ENCODE data around the gene TNRC6B. TPM values are rescaled to one million over a fixed set of nuclear protein-coding genes. Genes with fewer than 3 reads are reported as not detected.
"Not testable (repeated sequence)": the region's sequence is repeated elsewhere in the genome, so short reads cannot be mapped to it uniquely, and the experiment has no call there.

TNRC6B gene
- total and polyA plus RNA-seq, 5 donors from 2014 or later: 50.6 to 144 (median 72.6) TPM

DNA sequence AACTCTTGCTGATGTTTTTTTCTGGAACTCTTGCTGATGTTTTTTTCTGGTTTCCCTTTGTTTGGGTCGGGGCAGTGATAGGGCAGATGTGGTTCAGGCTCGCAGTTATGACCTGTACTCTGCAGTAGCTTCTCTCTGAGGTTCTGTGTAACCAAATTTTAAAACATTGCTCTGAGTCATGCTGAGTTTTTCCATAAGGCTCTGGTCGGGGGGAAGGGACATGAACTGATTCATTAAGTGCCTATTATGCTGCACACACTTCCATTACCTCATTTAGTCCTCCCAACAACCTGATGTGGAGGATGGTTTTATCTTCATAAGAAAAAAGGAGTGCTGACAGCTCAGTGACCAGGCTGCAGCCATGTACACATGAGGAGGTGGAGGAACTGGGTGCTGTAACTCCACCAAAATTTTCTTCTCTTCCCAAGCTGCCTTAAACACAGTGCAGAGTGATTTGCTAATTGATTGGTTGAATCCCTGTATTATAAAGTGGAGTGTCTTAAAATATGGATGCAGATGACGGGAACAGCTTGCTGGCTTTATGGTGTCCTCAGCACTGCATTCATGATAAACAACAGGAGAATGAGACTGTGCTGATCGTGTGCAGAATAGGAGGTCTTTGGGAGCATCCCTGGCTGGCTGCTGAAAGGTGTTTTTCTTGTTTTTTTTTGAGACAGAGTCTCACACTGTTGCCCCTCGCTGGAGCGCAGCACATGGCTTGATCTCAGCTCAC is 19.1 kb downstream of the TNRC6B start:
- ATAC-seq (ENCODE audit: low read depth in 2 of 2): peak in 1 of 2 donors; percentile 49
- H3K4me3 ChIP-seq (ENCODE audit: low read depth, low read length): no peak overlapping the region
- peaks cover 3% of the 10 kb centered on the region for H3K36me3 ChIP-seq (ENCODE audit: control insufficient read depth, insufficient read depth, low read length)
- no peaks in the 10 kb centered on the region for H3K27me3 Mint-ChIP-seq
- peaks cover 46% of the 10 kb centered on the region for H3K4me1 ChIP-seq (ENCODE audit: control insufficient read depth, insufficient read depth, low read length, poor library complexity, severe bottlenecking)
- peaks cover 8% of the 10 kb centered on the region for H3K36me3 Mint-ChIP-seq
- H3K9me3 Mint-ChIP-seq: no peaks in the 10 kb centered on the region
- peaks cover 44 to 76% (median 64%) of the 10 kb centered on the region in 4 donors for H3K4me1 Mint-ChIP-seq
- H3K27ac Mint-ChIP-seq: peak overlapping the region; percentile 51 to 87 (median 71)
- DNase-seq: no peak
- no peak overlapping the region for H3K27ac ChIP-seq (ENCODE audit: insufficient read depth, low read length, poor library complexity, severe bottlenecking)
- H3K4me3 Mint-ChIP-seq: peak overlapping the region in 2 of 4 donors; percentile 2 to 54
- H3K9me3 ChIP-seq (ENCODE audit: control insufficient read depth in 2 of 2, low read length in 2 of 2): no peaks in the 10 kb centered on the region
- no peaks in the 10 kb centered on the region for H3K27me3 ChIP-seq (ENCODE audit: control insufficient read depth, insufficient read depth, low read length)

- peak overlapping the region in 2 of 3 donors; percentile 48 to 87 for H3K27ac Mint-ChIP-seq
- H3K4me1 Mint-ChIP-seq: peaks cover 44 to 79% (median 67%) of the 10 kb centered on the region in 4 donors
- not testable (repeated sequence) for H3K27ac ChIP-seq (ENCODE audit: insufficient read depth, low read length, poor library complexity, severe bottlenecking); H3K36me3 ChIP-seq (ENCODE audit: control insufficient read depth, insufficient read depth, low read length); ATAC-seq (ENCODE audit: low read depth in 2 of 2); H3K27me3 Mint-ChIP-seq; H3K36me3 Mint-ChIP-seq; H3K4me3 Mint-ChIP-seq; H3K4me3 ChIP-seq (ENCODE audit: low read depth, low read length); H3K9me3 ChIP-seq (ENCODE audit: control insufficient read depth in 2 of 2, low read length in 2 of 2); H3K27me3 ChIP-seq (ENCODE audit: control insufficient read depth, insufficient read depth, low read length); DNase-seq; H3K9me3 Mint-ChIP-seq
- peaks cover 46% of the 10 kb centered on the region for H3K4me1 ChIP-seq (ENCODE audit: control insufficient read depth, insufficient read depth, low read length, poor library complexity, severe bottlenecking)
These were observed 19.7 kb downstream of the TNRC6B start for GRCh38 chr22:40197421-40197820.

- Histone ChIP-seq H3K27ac (ENCODE audit: insufficient read depth, low read length, poor library complexity, severe bottlenecking) (no peak overlapping the region), H3K4me1 (ENCODE audit: control insufficient read depth, insufficient read depth, low read length, poor library complexity, severe bottlenecking) (peaks cover 47% of the 10 kb centered on the region), H3K9me3 (ENCODE audit: control insufficient read depth in 2 of 2, low read length in 2 of 2) (no peaks in the 10 kb centered on the region), H3K4me3 (ENCODE audit: low read depth, low read length) (no peak overlapping the region), H3K36me3 (ENCODE audit: control insufficient read depth, insufficient read depth, low read length) (peaks cover 3% of the 10 kb centered on the region), H3K27me3 (ENCODE audit: control insufficient read depth, insufficient read depth, low read length) (no peaks in the 10 kb centered on the region)
- Mint-ChIP-seq H3K4me3 (no peak overlapping the region), H3K27me3 (no peaks in the 10 kb centered on the region), H3K27ac (peak overlapping the region in 2 of 3 donors; percentile 13 to 79), H3K36me3 (peaks cover 3% of the 10 kb centered on the region), H3K4me1 (peaks cover 38 to 78% (median 66%) of the 10 kb centered on the region in 4 donors), H3K9me3 (no peaks in the 10 kb centered on the region)
- ATAC-seq (ENCODE audit: low read depth in 2 of 2) (no peak), DNase-seq (no peak)
These were observed 21.0 kb downstream of the TNRC6B start for GRCh38 chr22:40198733-40199132.

DNA sequence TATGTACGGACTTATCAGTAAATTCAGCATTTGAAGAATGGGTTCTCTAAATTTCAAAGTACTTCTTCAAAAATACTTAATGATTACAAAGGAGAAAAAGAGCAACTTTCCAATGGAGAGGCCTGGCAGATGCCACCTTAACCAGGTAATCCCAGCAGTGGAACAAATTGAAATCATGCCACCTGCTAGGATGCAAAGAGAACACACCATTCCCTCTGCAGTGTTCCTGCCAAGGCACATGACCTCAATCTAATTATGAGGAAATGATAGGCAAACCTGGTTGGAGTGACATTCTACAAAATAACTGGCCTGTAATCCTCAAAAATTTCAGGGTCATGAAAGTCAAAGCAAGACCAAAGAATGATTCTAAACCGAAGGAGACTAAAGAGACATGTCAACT is 21.5 kb downstream of the TNRC6B start:
- Histone ChIP-seq H3K27ac (ENCODE audit: insufficient read depth, low read length, poor library complexity, severe bottlenecking) (no peak overlapping the region), H3K27me3 (ENCODE audit: control insufficient read depth, insufficient read depth, low read length) (no peaks in the 10 kb centered on the region), H3K9me3 (ENCODE audit: control insufficient read depth in 2 of 2, low read length in 2 of 2) (no peaks in the 10 kb centered on the region), H3K36me3 (ENCODE audit: control insufficient read depth, insufficient read depth, low read length) (peaks cover 3% of the 10 kb centered on the region), H3K4me3 (ENCODE audit: low read depth, low read length) (no peak overlapping the region), H3K4me1 (ENCODE audit: control insufficient read depth, insufficient read depth, low read length, poor library complexity, severe bottlenecking) (peaks cover 50% of the 10 kb centered on the region)
- Mint-ChIP-seq H3K4me3 (peak overlapping the region in 1 of 4 donors; percentile 14), H3K27me3 (no peaks in the 10 kb centered on the region), H3K9me3 (no peaks in the 10 kb centered on the region), H3K27ac (peak overlapping the region in 2 of 3 donors; percentile 13 to 79), H3K36me3 (no peaks in the 10 kb centered on the region), H3K4me1 (peaks cover 40 to 78% (median 67%) of the 10 kb centered on the region in 4 donors)
- ATAC-seq (ENCODE audit: low read depth in 2 of 2): no peak
- no peak for DNase-seq

DNA sequence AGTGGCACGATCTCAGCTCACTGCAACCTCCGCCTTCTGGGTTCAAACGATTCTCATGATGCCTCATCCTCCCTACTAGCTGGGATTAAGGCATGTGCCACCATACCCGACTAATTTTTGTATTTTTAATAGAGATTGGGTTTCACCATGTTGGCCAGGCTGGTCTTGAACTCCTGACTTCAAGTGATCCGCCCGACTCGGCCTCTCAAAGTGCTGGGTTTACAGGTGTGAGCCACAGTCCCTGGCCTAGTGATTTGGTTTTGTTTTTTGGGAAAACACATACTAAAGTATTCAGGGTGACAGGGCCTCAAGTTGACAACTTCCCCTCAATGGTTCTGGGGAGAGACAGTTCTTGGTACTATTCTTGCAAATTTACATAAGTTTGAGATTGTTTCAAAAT is 22.1 kb downstream of the TNRC6B start:
- peaks cover 52% of the 10 kb centered on the region for H3K4me1 ChIP-seq (ENCODE audit: control insufficient read depth, insufficient read depth, low read length, poor library complexity, severe bottlenecking)

GRCh38 chr22:40200795-40201530 is 23.2 kb downstream of the TNRC6B start:
- H3K4me3 ChIP-seq (ENCODE audit: low read depth, low read length): no peak overlapping the region
- H3K27ac ChIP-seq (ENCODE audit: insufficient read depth, low read length, poor library complexity, severe bottlenecking): no peak overlapping the region
- no peak overlapping the region for H3K4me3 Mint-ChIP-seq
- H3K27me3 ChIP-seq (ENCODE audit: control insufficient read depth, insufficient read depth, low read length): no peaks in the 10 kb centered on the region
- peaks cover 3% of the 10 kb centered on the region for H3K36me3 ChIP-seq (ENCODE audit: control insufficient read depth, insufficient read depth, low read length)
- peak overlapping the region in 1 of 3 donors; percentile 62 for H3K27ac Mint-ChIP-seq
- H3K4me1 Mint-ChIP-seq: peaks cover 44 to 71% (median 66%) of the 10 kb centered on the region in 4 donors
- no peaks in the 10 kb centered on the region for H3K36me3 Mint-ChIP-seq
- peaks cover 49% of the 10 kb centered on the region for H3K4me1 ChIP-seq (ENCODE audit: control insufficient read depth, insufficient read depth, low read length, poor library complexity, severe bottlenecking)
- ATAC-seq (ENCODE audit: low read depth in 2 of 2) (no peak), DNase-seq (no peak)
- no peaks in the 10 kb centered on the region for H3K9me3 ChIP-seq (ENCODE audit: control insufficient read depth in 2 of 2, low read length in 2 of 2)
- H3K27me3 Mint-ChIP-seq: no peaks in the 10 kb centered on the region
- H3K9me3 Mint-ChIP-seq: no peaks in the 10 kb centered on the region

More for the DNA sequence above, 22.1 kb downstream of the TNRC6B start:
- Histone ChIP-seq H3K27me3 (ENCODE audit: control insufficient read depth, insufficient read depth, low read length) (no peaks in the 10 kb centered on the region), H3K9me3 (ENCODE audit: control insufficient read depth in 2 of 2, low read length in 2 of 2) (no peaks in the 10 kb centered on the region), H3K27ac (ENCODE audit: insufficient read depth, low read length, poor library complexity, severe bottlenecking) (no peak overlapping the region), H3K36me3 (ENCODE audit: control insufficient read depth, insufficient read depth, low read length) (peaks cover 3% of the 10 kb centered on the region), H3K4me3 (ENCODE audit: low read depth, low read length) (no peak overlapping the region)
- H3K4me3 Mint-ChIP-seq: peak overlapping the region in 2 of 4 donors; percentile 14 to 19
- DNase-seq: no peak
- no peak for ATAC-seq (ENCODE audit: low read depth in 2 of 2)
- no peaks in the 10 kb centered on the region for H3K9me3 Mint-ChIP-seq
- H3K4me1 Mint-ChIP-seq: peaks cover 41 to 78% (median 68%) of the 10 kb centered on the region in 4 donors
- H3K27ac Mint-ChIP-seq: peak overlapping the region in 1 of 3 donors; percentile 50
- no peaks in the 10 kb centered on the region for H3K27me3 Mint-ChIP-seq
- no peaks in the 10 kb centered on the region for H3K36me3 Mint-ChIP-seq

- H3K27me3 ChIP-seq (ENCODE audit: control insufficient read depth, insufficient read depth, low read length): no peaks in the 10 kb centered on the region
- H3K4me1 ChIP-seq (ENCODE audit: control insufficient read depth, insufficient read depth, low read length, poor library complexity, severe bottlenecking): peaks cover 40% of the 10 kb centered on the region
- H3K4me3 ChIP-seq (ENCODE audit: low read depth, low read length): peak overlapping the region; percentile 52
- no peak for DNase-seq
- no peaks in the 10 kb centered on the region for H3K9me3 ChIP-seq (ENCODE audit: control insufficient read depth in 2 of 2, low read length in 2 of 2)
- Mint-ChIP-seq H3K27me3 (no peaks in the 10 kb centered on the region), H3K4me1 (peaks cover 41 to 71% (median 65%) of the 10 kb centered on the region in 4 donors), H3K36me3 (peaks cover 4% of the 10 kb centered on the region), H3K9me3 (no peaks in the 10 kb centered on the region), H3K4me3 (peak overlapping the region in 2 of 4 donors; percentile 26 to 52), H3K27ac (peak overlapping the region in 2 of 3 donors; percentile 87 to 96)
- H3K27ac ChIP-seq (ENCODE audit: insufficient read depth, low read length, poor library complexity, severe bottlenecking): no peak overlapping the region
- no peak for ATAC-seq (ENCODE audit: low read depth in 2 of 2)
- peaks cover 7% of the 10 kb centered on the region for H3K36me3 ChIP-seq (ENCODE audit: control insufficient read depth, insufficient read depth, low read length)
These were observed 24.7 kb downstream of the TNRC6B start for GRCh38 chr22:40202225-40202944.

Data from CD4-positive, CD25-positive, alpha-beta regulatory T cell (primary cell).